Parathyroid adenoma (tissue), 2 donors: Measurements from ENCODE around the gene ZDHHC11.
"Not testable (repeated sequence)": the region's sequence is repeated elsewhere in the genome, so short reads cannot be mapped to it uniquely, and the experiment has no call there.

Source experiments
- H2AFZ ChIP-seq: fragments of 300-600 bp; sonication (generic); one replicate; pipeline ENCODE4 v1.7.0; 2017; ENCODE audit warnings: antibody characterized with exemption, mild to moderate bottlenecking
- H3K27ac ChIP-seq: fragments of 300-600 bp; sonication (generic); one replicate; pipeline ENCODE4 v1.7.0; 2017
- H3K27me3 ChIP-seq: fragments of 300-600 bp; sonication (generic); one replicate; pipeline ENCODE4 v1.7.0; 2017; ENCODE audit warnings: low read length; ENCODE audit not compliant: control insufficient read depth, insufficient read depth
- H3K36me3 ChIP-seq: fragments of 300-600 bp; sonication (generic); one replicate; pipeline ENCODE4 v1.7.0; 2017; ENCODE audit warnings: low read length; ENCODE audit not compliant: control insufficient read depth, insufficient read depth
- H3K4me1 ChIP-seq: fragments of 300-600 bp; sonication (generic); one replicate; pipeline ENCODE4 v1.7.0; 2017; ENCODE audit warnings: control low read depth
- H3K4me2 ChIP-seq: fragments of 300-600 bp; sonication (generic); one replicate; pipeline ENCODE4 v1.7.0; 2017; ENCODE audit warnings: low read length
- H3K4me3 ChIP-seq: fragments of 300-600 bp; sonication (generic); one replicate; pipeline ENCODE4 v1.7.0; 2017; ENCODE audit warnings: low read depth, low read length
- H3K79me2 ChIP-seq: fragments of 300-600 bp; sonication (generic); one replicate; pipeline ENCODE4 v1.7.0; 2017; ENCODE audit warnings: control low read depth
- H3K9ac ChIP-seq: fragments of 300-600 bp; sonication (generic); one replicate; pipeline ENCODE4 v1.7.0; 2017; ENCODE audit warnings: mild to moderate bottlenecking
- H3K9me3 ChIP-seq: fragments of 300-600 bp; sonication (generic); one replicate; pipeline ENCODE4 v1.7.0; 2017; ENCODE audit warnings: low read length; ENCODE audit not compliant: control insufficient read depth
- CTCF ChIP-seq: fragments of 300-600 bp; sonication (generic); IDR thresholded peaks from one replicate; pipeline ENCODE4 v1.7.0; 2017; ENCODE audit warnings: antibody characterized with exemption, mild to moderate bottlenecking
- donor health status: primary hyperparathyroidism.

Gene ZDHHC11

GRCh38 chr5:880816-881550, 30.2 kb upstream of the ZDHHC11 start:
- Histone ChIP-seq H3K9ac (no peak overlapping the region), H3K27me3 (no peaks in the 10 kb centered on the region), H3K4me2 (no peak overlapping the region), H3K9me3 (no peaks in the 10 kb centered on the region), H3K36me3 (no peaks in the 10 kb centered on the region), H3K4me1 (no peaks in the 10 kb centered on the region), H2AFZ (no peak overlapping the region), H3K4me3 (no peak overlapping the region), H3K79me2 (peaks cover 11% of the 10 kb centered on the region), H3K27ac (no peak overlapping the region)
- no peak for TF ChIP-seq CTCF

DNA sequence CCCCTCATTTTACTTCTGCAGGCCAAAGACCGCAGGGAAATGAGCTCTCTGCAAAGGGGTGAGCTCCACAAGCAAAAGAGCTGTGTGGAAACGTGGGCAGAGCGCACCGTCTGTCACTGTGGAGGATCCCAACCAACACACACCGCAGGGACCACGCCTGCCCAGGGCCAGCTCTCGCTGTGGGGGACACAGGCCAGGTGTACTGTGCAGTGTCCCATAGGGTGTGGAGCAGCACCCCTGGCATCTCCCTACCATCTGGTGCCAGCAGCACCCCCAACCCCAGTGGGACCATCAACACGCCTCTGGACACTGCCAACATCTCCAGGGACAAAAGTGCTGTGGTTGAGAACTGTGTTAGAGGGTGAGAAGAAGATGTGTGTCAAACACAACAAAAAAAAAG, 27.9 kb upstream of the ZDHHC11 start:
- not testable (repeated sequence) for H3K27me3 ChIP-seq, H3K36me3 ChIP-seq, H3K79me2 ChIP-seq, H3K9ac ChIP-seq, H3K4me1 ChIP-seq, H3K9me3 ChIP-seq, H3K4me3 ChIP-seq, H3K4me2 ChIP-seq, H2AFZ ChIP-seq, H3K27ac ChIP-seq

GRCh38 chr5:878125-878524, 27.3 kb upstream of the ZDHHC11 start:
- Histone ChIP-seq H3K79me2 (peaks cover 5% of the 10 kb centered on the region), H3K4me2 (no peak overlapping the region), H3K4me3 (no peak overlapping the region), H3K27ac (no peak overlapping the region), H3K9me3 (no peaks in the 10 kb centered on the region), H3K27me3 (no peaks in the 10 kb centered on the region), H3K36me3 (no peaks in the 10 kb centered on the region), H3K9ac (no peak overlapping the region), H2AFZ (no peak overlapping the region), H3K4me1 (no peaks in the 10 kb centered on the region)
- no peak for TF ChIP-seq CTCF

GRCh38 chr5:876398-877365, 25.9 kb upstream of the ZDHHC11 start:
- no peaks in the 10 kb centered on the region for H3K9me3 ChIP-seq
- no peak overlapping the region for H3K4me2 ChIP-seq
- no peak overlapping the region for H3K27ac ChIP-seq
- no peak overlapping the region for H3K4me3 ChIP-seq
- no peaks in the 10 kb centered on the region for H3K27me3 ChIP-seq
- no peak overlapping the region for H2AFZ ChIP-seq
- H3K79me2 ChIP-seq: no peaks in the 10 kb centered on the region
- H3K4me1 ChIP-seq: no peaks in the 10 kb centered on the region
- no peaks in the 10 kb centered on the region for H3K36me3 ChIP-seq
- no peak for TF ChIP-seq CTCF
- no peak overlapping the region for H3K9ac ChIP-seq

DNA sequence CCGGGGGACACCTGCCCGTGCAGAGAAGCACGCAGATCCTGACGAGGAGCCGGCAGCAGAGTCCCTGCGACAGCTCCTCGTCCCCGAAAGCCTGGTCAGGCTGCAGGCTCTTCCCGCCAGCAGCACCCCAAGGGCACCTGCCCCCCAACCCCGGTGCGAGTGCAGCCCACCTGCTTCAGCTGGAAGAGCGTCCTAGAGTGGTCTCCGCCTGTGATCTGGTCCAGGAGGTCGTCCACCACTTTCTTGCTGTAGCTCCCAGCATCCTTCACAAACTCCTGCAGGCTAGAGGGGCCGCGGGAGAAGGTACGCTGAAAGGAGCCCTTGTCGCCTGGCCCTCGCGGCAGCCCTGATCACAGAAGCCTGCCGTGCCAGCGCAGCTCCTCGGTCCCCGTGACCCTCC, 25.1 kb upstream of the ZDHHC11 start:
- no peaks in the 10 kb centered on the region for H3K4me1 ChIP-seq
- H3K27me3 ChIP-seq: no peaks in the 10 kb centered on the region
- H3K9me3 ChIP-seq: no peaks in the 10 kb centered on the region
- H2AFZ ChIP-seq: no peak overlapping the region
- no peaks in the 10 kb centered on the region for H3K36me3 ChIP-seq
- no peaks in the 10 kb centered on the region for H3K79me2 ChIP-seq
- no peak overlapping the region for H3K27ac ChIP-seq
- no peak overlapping the region for H3K9ac ChIP-seq
- H3K4me3 ChIP-seq: no peak overlapping the region
- H3K4me2 ChIP-seq: no peak overlapping the region
- TF ChIP-seq CTCF: no peak
